ENCODE data around the gene MRPL53. TPM values are rescaled to one million over a fixed set of nuclear protein-coding genes. Genes with fewer than 3 reads are reported as not detected.

Gene MRPL53
- total and polyA plus RNA-seq, 8 donors = 37.6 to 60.0 (median 45.9) TPM

DNA sequence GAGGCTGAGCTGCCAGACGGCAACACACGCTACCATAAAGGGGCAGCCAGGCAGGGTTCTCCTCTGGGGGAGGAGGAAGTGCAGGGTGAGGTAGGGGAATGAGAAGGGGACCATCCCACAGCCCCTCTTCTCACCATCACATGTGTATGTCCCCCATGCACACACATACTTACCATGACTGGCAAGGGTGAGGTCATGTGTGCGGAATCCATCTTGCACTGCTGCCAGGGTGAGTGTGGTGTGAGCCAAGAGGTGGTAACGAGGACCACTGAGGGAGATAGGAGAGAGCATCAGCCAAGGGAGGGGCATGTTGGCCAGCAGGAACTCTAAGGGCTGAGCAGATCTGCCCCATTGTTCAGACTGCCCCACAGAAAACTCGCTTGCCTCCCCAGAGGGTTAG, 43.8 kb downstream of the MRPL53 start:
- no peak for DNase-seq
- peaks cover 3 to 58% (median 23%) of the 10 kb centered on the region in 3 donors for H3K36me3 ChIP-seq
- no peak overlapping the region for H3K4me3 ChIP-seq
- H3K27ac ChIP-seq = no peak overlapping the region
- H3K9me3 ChIP-seq = no peaks in the 10 kb centered on the region
- no peak for FAIRE-seq
- no peaks in the 10 kb centered on the region for H3K27me3 ChIP-seq
- WGBS, 2 donors = 89 to 95% methylated on average over 5 of the region's 5 CpGs
- TF ChIP-seq, protein P1, sequence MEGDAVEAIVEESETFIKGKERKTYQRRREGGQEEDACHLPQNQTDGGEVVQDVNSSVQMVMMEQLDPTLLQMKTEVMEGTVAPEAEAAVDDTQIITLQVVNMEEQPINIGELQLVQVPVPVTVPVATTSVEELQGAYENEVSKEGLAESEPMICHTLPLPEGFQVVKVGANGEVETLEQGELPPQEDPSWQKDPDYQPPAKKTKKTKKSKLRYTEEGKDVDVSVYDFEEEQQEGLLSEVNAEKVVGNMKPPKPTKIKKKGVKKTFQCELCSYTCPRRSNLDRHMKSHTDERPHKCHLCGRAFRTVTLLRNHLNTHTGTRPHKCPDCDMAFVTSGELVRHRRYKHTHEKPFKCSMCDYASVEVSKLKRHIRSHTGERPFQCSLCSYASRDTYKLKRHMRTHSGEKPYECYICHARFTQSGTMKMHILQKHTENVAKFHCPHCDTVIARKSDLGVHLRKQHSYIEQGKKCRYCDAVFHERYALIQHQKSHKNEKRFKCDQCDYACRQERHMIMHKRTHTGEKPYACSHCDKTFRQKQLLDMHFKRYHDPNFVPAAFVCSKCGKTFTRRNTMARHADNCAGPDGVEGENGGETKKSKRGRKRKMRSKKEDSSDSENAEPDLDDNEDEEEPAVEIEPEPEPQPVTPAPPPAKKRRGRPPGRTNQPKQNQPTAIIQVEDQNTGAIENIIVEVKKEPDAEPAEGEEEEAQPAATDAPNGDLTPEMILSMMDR (IDR thresholded peaks at IDR 0.05) = no peak
- intact Hi-C loops (cut with DNase I) = no loop called here
- no peak for ATAC-seq
- no peaks in the 10 kb centered on the region for H3K4me1 ChIP-seq

DNA sequence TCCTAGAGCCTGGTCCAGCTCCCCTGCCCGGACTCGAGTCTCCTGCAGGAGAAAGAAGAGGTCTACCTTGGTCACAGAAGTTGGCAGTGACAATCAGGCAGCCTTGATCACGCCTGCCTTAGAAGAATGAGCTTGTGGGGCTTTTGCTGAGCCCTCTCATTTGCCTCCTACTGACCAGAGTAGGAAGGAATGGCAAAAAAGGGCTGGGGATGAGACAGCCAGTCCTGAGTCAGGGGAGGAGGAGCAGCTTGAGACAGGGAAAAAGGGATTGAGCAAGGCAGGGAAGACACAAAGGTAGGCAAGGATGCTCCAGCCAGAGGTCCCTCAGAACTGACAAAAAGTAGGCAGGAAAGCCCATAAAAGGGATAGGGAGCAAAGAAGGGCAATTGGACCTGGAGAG, 44.9 kb downstream of the MRPL53 start:
- TF ChIP-seq, protein P1 (IDR thresholded peaks at IDR 0.05) = no peak
- ATAC-seq (no peak), FAIRE-seq (no peak), DNase-seq (no peak)
- intact Hi-C loops (cut with DNase I) = no loop called here
- Histone ChIP-seq H3K36me3 (peaks cover 3 to 58% (median 23%) of the 10 kb centered on the region in 3 donors), H3K27me3 (no peaks in the 10 kb centered on the region), H3K4me1 (no peaks in the 10 kb centered on the region), H3K27ac (no peak overlapping the region), H3K4me3 (no peak overlapping the region), H3K9me3 (no peaks in the 10 kb centered on the region)
- WGBS, 2 donors = 84% methylated on average over 3 of the region's 3 CpGs

DNA sequence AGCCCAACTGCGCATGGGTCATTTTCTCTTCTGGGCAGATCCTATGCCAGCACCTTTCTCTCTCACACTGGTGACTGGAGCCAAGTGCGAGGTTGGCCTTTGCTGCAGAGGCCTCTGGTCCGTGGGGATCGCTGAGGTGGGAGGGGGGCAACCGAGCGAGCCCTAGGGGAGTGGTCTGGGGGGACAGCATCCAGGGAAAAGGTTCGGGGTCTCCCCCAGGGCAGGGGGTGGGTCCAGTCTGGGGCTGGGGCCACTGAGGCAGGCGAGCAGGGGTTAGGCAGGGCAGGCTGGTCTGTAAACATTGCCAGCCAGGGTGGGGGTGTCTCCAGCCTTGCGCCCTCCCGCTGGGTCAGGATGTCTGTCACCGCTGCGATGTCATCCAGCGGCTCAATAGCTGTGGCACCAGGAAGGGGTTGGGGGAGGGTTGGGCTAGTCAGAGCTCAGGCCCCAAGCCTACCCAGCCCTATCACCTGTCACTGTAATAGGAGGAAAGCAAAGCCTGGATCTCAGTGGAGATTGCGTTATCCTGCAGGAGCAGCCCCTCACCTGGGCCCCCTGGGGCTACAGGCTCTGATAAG, 46.2 kb downstream of the MRPL53 start:
- intact Hi-C loops (cut with DNase I) = no loop called here
- no peak for ATAC-seq
- WGBS, 2 donors = 85 to 89% methylated on average over 12 to 14 of the region's 14 CpGs
- TF ChIP-seq, protein P1 (IDR thresholded peaks at IDR 0.05) = no peak
- Histone ChIP-seq H3K4me3 (no peak overlapping the region), H3K36me3 (peaks cover 3 to 48% (median 20%) of the 10 kb centered on the region in 3 donors), H3K9me3 (no peaks in the 10 kb centered on the region), H3K4me1 (no peaks in the 10 kb centered on the region), H3K27ac (no peak overlapping the region), H3K27me3 (no peaks in the 10 kb centered on the region)
- peak in 2 of 6 donors; percentile 36 to 69 for DNase-seq
- no peak for FAIRE-seq

DNA sequence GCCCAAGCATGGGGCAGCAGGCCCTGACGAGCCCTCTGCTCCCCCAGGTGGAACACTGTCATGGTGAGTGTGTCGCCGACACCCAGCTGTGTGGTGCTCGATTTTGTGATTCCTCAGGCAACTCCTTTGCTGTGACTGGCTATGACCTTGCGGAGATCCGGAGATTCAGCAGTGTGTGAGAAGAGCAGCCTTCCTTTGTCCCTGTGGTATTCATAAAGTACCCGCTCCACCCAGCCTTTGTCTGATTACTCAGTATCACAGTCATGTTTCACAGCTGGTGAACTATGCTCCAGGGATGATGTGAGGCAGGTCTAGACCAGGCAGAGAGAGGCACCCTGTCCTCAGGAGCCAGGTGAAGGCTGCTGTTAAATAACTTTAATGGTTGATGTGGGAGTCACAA, 47.0 kb downstream of the MRPL53 start:
- H3K27ac ChIP-seq = no peak overlapping the region
- WGBS, 2 donors = 83 to 87% methylated on average over 7 of the region's 7 CpGs
- peaks cover 3 to 41% (median 19%) of the 10 kb centered on the region in 3 donors for H3K36me3 ChIP-seq
- TF ChIP-seq, protein P1 (IDR thresholded peaks at IDR 0.05) = no peak
- ATAC-seq (no peak), FAIRE-seq (no peak), DNase-seq (no peak)
- H3K27me3 ChIP-seq = no peaks in the 10 kb centered on the region
- intact Hi-C loops (cut with DNase I) = no loop called here
- no peaks in the 10 kb centered on the region for H3K9me3 ChIP-seq
- no peak overlapping the region for H3K4me3 ChIP-seq
- peaks cover 0 to 3% (median 0%) of the 10 kb centered on the region in 3 donors for H3K4me1 ChIP-seq

DNA sequence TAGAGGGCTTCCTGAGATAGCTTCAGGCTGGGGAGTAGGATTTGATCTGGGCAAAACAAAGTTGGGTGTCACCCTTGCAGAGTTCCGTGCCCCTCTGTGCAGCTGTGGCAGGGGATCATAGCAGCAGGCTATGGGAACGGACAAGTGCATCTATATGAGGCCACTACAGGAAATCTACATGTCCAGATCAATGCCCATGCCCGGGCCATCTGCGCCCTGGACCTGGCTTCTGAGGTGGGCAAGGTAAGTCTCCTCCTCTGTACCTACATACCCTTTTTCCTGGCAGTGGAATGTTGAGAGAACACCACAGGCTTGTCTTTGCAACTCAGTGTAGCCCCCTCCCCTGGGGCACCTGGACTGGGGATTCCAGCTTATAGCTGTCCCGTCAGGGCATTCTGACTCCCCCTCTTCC, 47.5 kb downstream of the MRPL53 start:
- ATAC-seq = no peak
- Histone ChIP-seq H3K36me3 (peaks cover 3 to 35% (median 19%) of the 10 kb centered on the region in 3 donors), H3K9me3 (no peaks in the 10 kb centered on the region), H3K27ac (no peak overlapping the region), H3K27me3 (no peaks in the 10 kb centered on the region), H3K4me3 (no peak overlapping the region), H3K4me1 (peaks cover 0 to 4% (median 0%) of the 10 kb centered on the region in 3 donors)
- intact Hi-C loops (cut with DNase I) = no loop called here
- TF ChIP-seq, protein P1 (IDR thresholded peaks at IDR 0.05) = no peak
- no peak for DNase-seq
- no peak for FAIRE-seq
- 72 to 79% methylated on average over 5 of the region's 5 CpGs for WGBS, 2 donors
